GM12801 (cell line): Measurements from ENCODE around the gene ZNF592.

Source experiments
- TF ChIP-seq, protein P1 (sequence below): IDR thresholded peaks from one replicate; pipeline ENCODE4 v1.5.1; 2011; ENCODE audit warnings: control low read depth; ENCODE audit not compliant: insufficient read length; ENCODE audit errors: extremely low read depth

The ZNF592 gene

DNA sequence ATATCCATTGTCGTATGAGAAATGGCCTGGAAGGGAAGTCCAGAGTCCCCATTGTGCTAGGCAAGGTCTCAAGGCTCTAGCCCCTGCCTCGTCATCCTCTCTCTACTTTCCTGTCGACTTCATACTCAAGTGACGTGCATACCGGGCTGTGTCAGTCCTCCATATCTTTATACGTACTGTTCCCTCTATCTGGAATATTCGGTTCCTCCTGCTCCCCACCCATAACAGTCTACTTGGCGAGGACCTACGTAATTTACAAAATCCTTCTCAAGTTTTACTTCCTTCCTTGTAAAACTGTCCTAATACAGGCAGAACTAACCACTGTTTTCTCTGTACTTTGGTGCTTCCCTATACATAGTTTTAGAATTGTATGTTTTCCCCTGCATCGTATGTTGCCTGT is 66.5 kb downstream of the ZNF592 start:
- TF ChIP-seq, protein P1, sequence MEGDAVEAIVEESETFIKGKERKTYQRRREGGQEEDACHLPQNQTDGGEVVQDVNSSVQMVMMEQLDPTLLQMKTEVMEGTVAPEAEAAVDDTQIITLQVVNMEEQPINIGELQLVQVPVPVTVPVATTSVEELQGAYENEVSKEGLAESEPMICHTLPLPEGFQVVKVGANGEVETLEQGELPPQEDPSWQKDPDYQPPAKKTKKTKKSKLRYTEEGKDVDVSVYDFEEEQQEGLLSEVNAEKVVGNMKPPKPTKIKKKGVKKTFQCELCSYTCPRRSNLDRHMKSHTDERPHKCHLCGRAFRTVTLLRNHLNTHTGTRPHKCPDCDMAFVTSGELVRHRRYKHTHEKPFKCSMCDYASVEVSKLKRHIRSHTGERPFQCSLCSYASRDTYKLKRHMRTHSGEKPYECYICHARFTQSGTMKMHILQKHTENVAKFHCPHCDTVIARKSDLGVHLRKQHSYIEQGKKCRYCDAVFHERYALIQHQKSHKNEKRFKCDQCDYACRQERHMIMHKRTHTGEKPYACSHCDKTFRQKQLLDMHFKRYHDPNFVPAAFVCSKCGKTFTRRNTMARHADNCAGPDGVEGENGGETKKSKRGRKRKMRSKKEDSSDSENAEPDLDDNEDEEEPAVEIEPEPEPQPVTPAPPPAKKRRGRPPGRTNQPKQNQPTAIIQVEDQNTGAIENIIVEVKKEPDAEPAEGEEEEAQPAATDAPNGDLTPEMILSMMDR, result no peak

DNA sequence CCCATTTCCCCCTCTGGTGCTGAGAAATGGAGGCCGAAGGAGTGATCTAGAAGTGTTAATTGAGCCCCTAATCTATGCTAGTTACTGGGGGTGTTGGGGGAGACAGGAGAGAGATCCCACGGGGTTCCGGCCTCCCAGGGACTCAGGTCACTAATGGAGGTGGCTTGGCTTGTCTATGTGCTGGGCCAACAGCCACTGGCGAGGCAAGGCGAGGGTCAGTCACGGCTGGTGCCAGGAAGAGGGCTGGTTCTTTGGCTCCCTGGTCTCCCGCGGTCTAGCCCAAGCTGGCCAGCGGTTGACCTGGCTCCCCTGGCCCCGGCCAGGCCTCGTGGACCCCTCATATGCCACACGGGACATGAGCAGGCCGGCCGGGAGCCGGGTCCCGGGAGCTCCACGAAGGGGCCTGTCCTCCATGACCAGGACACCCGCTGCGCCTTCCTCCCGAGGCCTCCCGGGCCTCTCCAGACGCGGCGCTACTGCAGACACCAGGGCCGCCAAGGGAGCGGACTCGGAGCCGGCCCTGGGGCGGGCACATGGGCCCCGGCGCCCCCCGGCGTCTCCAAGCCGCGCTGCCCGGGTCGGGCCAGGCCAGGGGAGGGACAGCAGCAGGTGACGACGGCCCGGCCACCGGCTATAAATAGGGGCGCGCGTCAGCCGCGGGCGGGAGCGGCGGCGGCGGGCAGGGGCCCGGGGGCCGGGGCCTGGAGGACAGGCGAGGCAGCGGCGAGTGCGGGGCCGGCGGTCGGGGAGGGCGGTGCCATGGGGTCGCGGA is 68.5 kb downstream of the ZNF592 start, which contains the start of gene ALPK3:
Gene ALPK3 (plus strand): TSS at position 663 of the 772 bp plus-strand sequence. CDS start 97 bp downstream, at position 760.
- TF ChIP-seq, protein P1, result no peak

DNA sequence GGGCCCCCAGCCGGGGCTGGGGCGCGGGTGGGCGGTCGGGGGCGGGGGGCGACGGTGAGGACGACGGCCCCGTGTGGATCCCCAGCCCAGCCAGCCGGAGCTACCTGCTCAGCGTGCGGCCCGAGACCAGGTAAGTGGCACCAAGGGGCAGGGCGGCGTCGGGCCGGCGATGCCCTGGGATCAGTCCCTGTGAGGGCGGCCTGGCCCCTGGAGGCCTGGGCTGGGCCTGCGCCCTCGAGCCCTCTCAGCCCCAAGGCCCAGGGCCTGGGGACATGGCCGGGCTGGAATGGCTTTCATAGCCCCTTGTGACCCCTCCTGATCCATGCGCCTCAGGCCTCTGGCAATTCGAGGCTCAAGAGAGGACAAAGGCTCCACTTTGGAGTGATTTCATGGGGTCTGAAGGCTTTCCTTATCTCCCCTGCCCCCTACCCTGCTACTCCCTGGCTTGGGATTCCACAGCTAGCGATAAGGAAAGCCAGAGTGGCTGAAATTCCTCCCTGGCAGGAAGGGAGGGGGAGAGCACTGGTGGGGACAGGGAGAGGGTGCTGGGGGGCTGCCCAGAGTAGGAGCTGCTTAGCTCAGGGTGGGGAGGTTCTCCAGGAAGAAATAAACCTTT is 69.2 kb downstream of the ZNF592 start:
- TF ChIP-seq, protein P1, result no peak

DNA sequence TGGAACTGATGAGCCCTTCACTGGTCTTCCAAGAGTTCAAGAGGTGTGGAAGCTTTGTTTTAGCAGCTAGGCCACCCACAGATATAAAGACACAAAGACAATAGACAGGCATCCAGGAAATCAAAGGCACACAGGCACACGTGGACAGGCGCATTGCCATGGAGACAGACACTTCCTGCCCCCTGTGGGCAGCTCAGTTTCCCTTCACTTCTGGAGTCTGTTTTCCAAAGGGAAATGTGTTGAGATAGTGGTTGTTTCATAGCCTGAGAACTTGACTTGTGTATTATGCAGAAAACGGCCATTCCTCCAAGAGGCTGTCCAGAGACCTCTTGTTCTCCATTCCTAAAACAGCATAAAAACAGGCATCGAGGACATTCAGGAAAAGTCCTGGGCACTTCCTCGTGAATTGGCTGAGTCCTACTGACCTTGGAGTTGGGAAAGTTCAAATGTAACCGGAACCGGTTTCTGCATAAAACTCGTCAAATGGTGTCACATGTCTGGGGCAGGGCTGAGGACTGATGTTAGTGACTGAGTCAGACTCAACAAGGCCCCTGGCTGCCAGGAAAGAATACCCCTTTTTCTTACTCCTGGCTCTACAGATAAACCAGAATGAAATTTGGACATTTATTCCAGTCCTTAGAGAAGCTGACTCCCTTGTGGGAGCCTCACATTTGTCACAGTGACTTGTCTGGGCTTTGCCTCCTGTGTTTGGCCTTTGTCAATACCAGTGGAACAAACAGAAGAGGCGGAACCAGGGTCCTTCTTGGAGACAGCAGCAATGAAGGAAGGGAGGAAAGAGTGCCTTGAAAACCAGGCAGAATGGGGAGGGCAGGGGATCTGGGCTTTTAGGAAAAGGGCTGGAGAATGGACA is 70.1 kb downstream of the ZNF592 start:
- TF ChIP-seq, protein P1, result no peak

DNA sequence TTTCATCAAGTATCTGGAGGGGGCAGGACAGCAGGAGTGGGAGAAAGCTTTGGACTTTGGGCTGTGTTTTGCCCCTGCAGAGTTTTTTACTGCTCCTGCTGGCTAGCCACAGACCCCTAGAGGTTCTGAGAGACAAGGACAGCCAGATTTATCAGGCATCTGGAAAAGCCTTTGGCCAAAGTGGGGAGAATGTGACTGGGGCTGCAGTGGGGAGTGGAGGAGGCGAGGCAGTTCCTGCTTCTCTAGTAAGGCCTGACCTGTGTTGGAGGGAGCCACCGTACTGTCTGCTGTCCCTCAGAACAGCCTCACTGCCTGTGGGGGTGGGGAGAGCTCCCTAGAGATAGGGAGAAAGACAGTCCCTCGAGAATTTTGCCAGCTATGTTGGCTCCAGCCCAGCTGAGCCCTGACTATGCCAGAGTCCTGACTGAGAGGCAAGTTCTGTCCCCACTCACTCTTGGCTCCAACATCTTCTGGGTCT is 70.9 kb downstream of the ZNF592 start:
- TF ChIP-seq, protein P1, result no peak

DNA sequence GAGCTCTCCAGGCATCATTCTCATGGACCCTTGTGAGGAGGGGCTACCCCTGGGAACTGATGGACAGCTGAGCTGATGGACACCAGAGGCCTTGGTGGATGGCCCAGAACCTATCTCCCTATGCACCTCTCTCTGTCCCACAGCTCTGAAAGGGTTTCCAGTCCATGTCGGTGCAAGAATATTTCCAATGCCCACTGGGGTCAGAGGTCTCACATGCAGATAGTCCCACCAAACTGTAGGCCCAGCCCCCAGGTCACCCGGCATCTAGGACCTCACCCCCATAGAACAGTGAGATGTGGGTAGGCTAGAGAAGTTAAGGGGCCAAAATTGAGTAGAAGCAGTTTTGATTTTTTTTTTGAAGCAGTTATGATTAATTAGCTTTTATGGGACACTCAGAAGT is 71.4 kb downstream of the ZNF592 start:
- TF ChIP-seq, protein P1, result no peak

DNA sequence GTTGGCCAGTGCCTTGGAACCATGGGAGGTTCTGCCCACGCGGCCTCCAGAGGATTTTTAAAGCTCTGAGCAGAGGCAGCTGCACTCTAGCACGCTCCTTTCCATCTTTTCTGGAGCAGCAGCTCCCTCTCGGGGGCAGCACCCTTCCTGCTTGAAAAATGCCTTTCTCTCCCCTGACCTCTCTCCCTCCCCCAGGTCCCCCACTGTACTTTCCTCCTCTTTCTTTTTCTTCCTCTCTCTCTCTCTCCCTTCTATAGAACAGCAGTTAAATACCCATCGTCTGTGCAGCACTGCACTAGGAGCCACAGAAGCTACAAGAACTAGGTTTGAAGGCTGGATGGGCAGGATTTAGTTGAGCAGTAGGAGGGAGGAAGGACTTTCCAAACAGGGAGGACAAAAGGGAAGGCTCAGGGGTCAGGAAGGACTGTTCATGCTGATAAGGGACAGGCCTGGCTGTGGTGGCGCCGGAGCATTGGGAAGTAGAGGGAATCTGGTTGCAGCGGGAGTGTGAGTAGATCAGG is 73.2 kb downstream of the ZNF592 start:
- TF ChIP-seq, protein P1, result no peak
